Testis (tissue), 2 donors: Measurements from ENCODE around the gene CNTD1.

Experiments
- POLR2A ChIP-seq: fragments of 450-650 bp; IDR thresholded peaks from one replicate; pipeline ENCODE4 v1.6.1; 2017; ENCODE audit warnings: antibody characterized with exemption, mild to moderate bottlenecking, moderate library complexity
- TF ChIP-seq, protein P1 (sequence below), 3 experiments: fragments of 450-650 bp in 2 of 3; fragments of 200-600 bp in 1 of 3; sonication (generic) in 1 of 3; IDR thresholded peaks; one replicate each; pipeline ENCODE4 v1.5.1; 2016 to 2019; ENCODE audit warnings: antibody characterized with exemption in 3 of 3, mild to moderate bottlenecking in 2 of 3, moderate library complexity in 1 of 3

DNA sequence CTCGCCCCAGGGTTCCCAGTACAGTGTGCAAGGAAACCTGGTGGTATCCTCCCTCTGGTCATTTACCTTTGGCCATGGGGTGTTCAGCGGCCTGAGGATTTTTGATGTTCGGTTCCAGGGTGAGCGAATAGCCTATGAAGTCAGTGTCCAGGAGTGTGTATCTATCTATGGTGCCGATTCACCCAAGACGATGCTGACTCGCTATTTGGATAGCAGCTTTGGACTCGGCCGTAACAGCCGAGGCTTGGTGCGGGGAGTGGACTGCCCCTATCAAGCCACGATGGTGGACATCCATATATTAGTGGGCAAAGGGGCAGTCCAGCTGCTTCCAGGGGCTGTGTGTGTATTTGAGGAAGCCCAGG, 46.9 kb downstream of the CNTD1 start:
- TF ChIP-seq, protein P1, sequence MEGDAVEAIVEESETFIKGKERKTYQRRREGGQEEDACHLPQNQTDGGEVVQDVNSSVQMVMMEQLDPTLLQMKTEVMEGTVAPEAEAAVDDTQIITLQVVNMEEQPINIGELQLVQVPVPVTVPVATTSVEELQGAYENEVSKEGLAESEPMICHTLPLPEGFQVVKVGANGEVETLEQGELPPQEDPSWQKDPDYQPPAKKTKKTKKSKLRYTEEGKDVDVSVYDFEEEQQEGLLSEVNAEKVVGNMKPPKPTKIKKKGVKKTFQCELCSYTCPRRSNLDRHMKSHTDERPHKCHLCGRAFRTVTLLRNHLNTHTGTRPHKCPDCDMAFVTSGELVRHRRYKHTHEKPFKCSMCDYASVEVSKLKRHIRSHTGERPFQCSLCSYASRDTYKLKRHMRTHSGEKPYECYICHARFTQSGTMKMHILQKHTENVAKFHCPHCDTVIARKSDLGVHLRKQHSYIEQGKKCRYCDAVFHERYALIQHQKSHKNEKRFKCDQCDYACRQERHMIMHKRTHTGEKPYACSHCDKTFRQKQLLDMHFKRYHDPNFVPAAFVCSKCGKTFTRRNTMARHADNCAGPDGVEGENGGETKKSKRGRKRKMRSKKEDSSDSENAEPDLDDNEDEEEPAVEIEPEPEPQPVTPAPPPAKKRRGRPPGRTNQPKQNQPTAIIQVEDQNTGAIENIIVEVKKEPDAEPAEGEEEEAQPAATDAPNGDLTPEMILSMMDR (IDR thresholded peaks at IDR 0.05), result no peak
- no peak for TF ChIP-seq POLR2A
